Tibial nerve (tissue), 4 donors: ENCODE data around the gene SLC37A1. TPM values are rescaled to one million over a fixed set of nuclear protein-coding genes. Genes with fewer than 3 reads are reported as not detected.
"Not testable (repeated sequence)": the region's sequence is repeated elsewhere in the genome, so short reads cannot be mapped to it uniquely, and the experiment has no call there.

ENCODE experiments used
- DNase-seq, 2 donors: peaks; one replicate each; pipeline ENCODE4 v3.0.0-alpha.2; 2019; ENCODE audit warnings: low spot score in 2 of 2
- H3K27ac ChIP-seq, 4 donors: fragments of 200-600 bp; sonication (generic) in 3 of 4; one replicate each; pipeline ENCODE4 v1.5.1; 2017 to 2019; ENCODE audit warnings: mild to moderate bottlenecking in 1 of 4
- H3K27me3 ChIP-seq, 2 donors: fragments of 200-600 bp; sonication (generic) in 1 of 2; one replicate each; pipeline versions ENCODE4 v1.5.1 to v1.6.0; 2017 to 2019
- H3K36me3 ChIP-seq, 3 donors: fragments of 200-600 bp; sonication (generic); one replicate each; pipeline ENCODE4 v1.5.1; 2018 to 2019
- H3K4me1 ChIP-seq, 4 donors: fragments of 200-600 bp; sonication (generic) in 3 of 4; one replicate each; pipeline ENCODE4 v1.5.1; 2017 to 2019
- H3K4me3 ChIP-seq, 4 donors: fragments of 200-600 bp; sonication (generic) in 3 of 4; one replicate each; pipeline ENCODE4 v1.5.1; 2017 to 2019; ENCODE audit warnings: mild to moderate bottlenecking in 1 of 4, moderate library complexity in 1 of 4
- H3K9me3 ChIP-seq, 4 donors: fragments of 200-600 bp; sonication (generic) in 3 of 4; one replicate each; pipeline ENCODE4 v1.5.1; 2017 to 2019
- CTCF ChIP-seq, 5 experiments: fragments of 200-600 bp in 3 of 5; fragments of 450-650 bp in 2 of 5; sonication (generic) in 3 of 5; IDR thresholded peaks; one replicate each; pipeline ENCODE4 v1.5.1; 2016 to 2019; ENCODE audit warnings: antibody characterized with exemption in 5 of 5, mild to moderate bottlenecking in 3 of 5, moderate library complexity in 2 of 5
- EP300 ChIP-seq, 2 donors: sonication (generic); formaldehyde crosslinking; IDR thresholded peaks; one replicate each; pipeline ENCODE4 v1.6.1; 2017; ENCODE audit warnings: antibody characterized with exemption in 2 of 2, mild to moderate bottlenecking in 1 of 2
- POLR2A ChIP-seq, 2 donors: fragments of 450-650 bp; IDR thresholded peaks; one replicate each; pipeline ENCODE4 v1.6.1; 2017; ENCODE audit warnings: antibody characterized with exemption in 2 of 2, mild to moderate bottlenecking in 2 of 2, moderate library complexity in 2 of 2
- WGBS, 2 donors: methylation state at CpG; one replicate each; pipeline ENCODE4 v1.1.5; 2018; 5-methylcytosine and 5-hydroxymethylcytosine counted together
- total RNA-seq, 4 donors: library from RNA; depleted of rRNA; stranded (reverse); fragments of >200 nt; gene quantifications; one replicate each; pipeline ENCODE4 v1.1.0, GENCODE V29; 2016

The SLC37A1 gene
- total RNA-seq, 4 donors from 2014 or later, result 4.4 to 6.7 (median 5.0) TPM

- 88 to 92% methylated on average over 10 of the region's 10 CpGs for WGBS, 2 donors
- Histone ChIP-seq H3K27me3 (no peaks in the 10 kb centered on the region), H3K27ac (no peak overlapping the region), H3K4me1 (peaks cover 0 to 7% (median 0%) of the 10 kb centered on the region in 4 donors), H3K36me3 (no peaks in the 10 kb centered on the region), H3K9me3 (no peaks in the 10 kb centered on the region), H3K4me3 (no peak overlapping the region)
- TF ChIP-seq EP300 (IDR thresholded peaks at IDR 0.05), result no peak
- TF ChIP-seq CTCF (IDR thresholded peaks at IDR 0.05), result no peak
- no peak for TF ChIP-seq POLR2A (IDR thresholded peaks at IDR 0.05)
- DNase-seq, result no peak
Measured at GRCh38 chr21:42466700-42467099, 47.0 kb upstream of the SLC37A1 start.

- H3K4me3 ChIP-seq, result no peak overlapping the region
- no peak for DNase-seq
- no peak for TF ChIP-seq POLR2A (IDR thresholded peaks at IDR 0.05)
- no peak for TF ChIP-seq CTCF (IDR thresholded peaks at IDR 0.05)
- TF ChIP-seq EP300 (IDR thresholded peaks at IDR 0.05), result no peak
- 47 to 56% methylated on average over 12 of the region's 12 CpGs for WGBS, 2 donors
- no peaks in the 10 kb centered on the region for H3K36me3 ChIP-seq
- H3K27ac ChIP-seq, result no peak overlapping the region
- H3K27me3 ChIP-seq, result no peaks in the 10 kb centered on the region
- no peaks in the 10 kb centered on the region for H3K9me3 ChIP-seq
- H3K4me1 ChIP-seq, result peaks cover 0 to 7% (median 0%) of the 10 kb centered on the region in 4 donors
Measured at GRCh38 chr21:42467140-42467983, 46.3 kb upstream of the SLC37A1 start.

GRCh38 chr21:42468491-42469131, 45.0 kb upstream of the SLC37A1 start:
- H3K36me3 ChIP-seq, result no peaks in the 10 kb centered on the region
- H3K27ac ChIP-seq, result peak overlapping the region in 1 of 4 donors; percentile 34
- no peaks in the 10 kb centered on the region for H3K27me3 ChIP-seq
- 70 to 74% methylated on average over 6 of the region's 6 CpGs for WGBS, 2 donors
- TF ChIP-seq POLR2A (IDR thresholded peaks at IDR 0.05), result no peak
- no peak for TF ChIP-seq CTCF (IDR thresholded peaks at IDR 0.05)
- no peak for TF ChIP-seq EP300 (IDR thresholded peaks at IDR 0.05)
- H3K4me1 ChIP-seq, result peaks cover 0 to 7% (median 0%) of the 10 kb centered on the region in 4 donors
- no peak overlapping the region for H3K4me3 ChIP-seq
- DNase-seq, result no peak
- H3K9me3 ChIP-seq, result no peaks in the 10 kb centered on the region

- Histone ChIP-seq H3K4me1 (peaks cover 0 to 7% (median 0%) of the 10 kb centered on the region in 4 donors), H3K36me3 (no peaks in the 10 kb centered on the region), H3K4me3 (no peak overlapping the region), H3K9me3 (no peaks in the 10 kb centered on the region), H3K27ac (peak overlapping the region in 1 of 4 donors; percentile 34), H3K27me3 (no peaks in the 10 kb centered on the region)
- 94 to 95% methylated on average over 2 of the region's 2 CpGs for WGBS, 2 donors
- TF ChIP-seq CTCF (IDR thresholded peaks at IDR 0.05), result no peak
- no peak for TF ChIP-seq EP300 (IDR thresholded peaks at IDR 0.05)
- no peak for TF ChIP-seq POLR2A (IDR thresholded peaks at IDR 0.05)
- DNase-seq, result no peak
Measured at GRCh38 chr21:42469272-42469671, 44.4 kb upstream of the SLC37A1 start.

- not testable (repeated sequence) for H3K36me3 ChIP-seq, DNase-seq, H3K9me3 ChIP-seq, H3K4me3 ChIP-seq, H3K4me1 ChIP-seq, H3K27me3 ChIP-seq
- peak overlapping the region in 1 of 4 donors; percentile 10 for H3K27ac ChIP-seq
- WGBS, 2 donors, result 94 to 97% methylated on average over 4 of the region's 4 CpGs
Measured at GRCh38 chr21:42469726-42470125, 43.9 kb upstream of the SLC37A1 start.
